SK-N-SH (cell line): Measurements from ENCODE around the gene GSTT2. TPM values are rescaled to one million over a fixed set of nuclear protein-coding genes. Genes with fewer than 3 reads are reported as not detected.
A peak's percentile ranks its signal among the peaks of the same experiment; 100 is the strongest.
"Not testable (repeated sequence)": the region's sequence is repeated elsewhere in the genome, so short reads cannot be mapped to it uniquely, and the experiment has no call there.

Experiments used
- CTCF ChIA-PET: fragments of 300-600, 350-600 bp; formaldehyde crosslinking; extraction: SDS; loops from one replicate; lab custom pipeline; 2021; lab: Yijun Ruan, JAX
- POLR2A ChIA-PET: fragments of 350-600 bp; sonication (Branson Sonifier 250); formaldehyde crosslinking; extraction: SDS; loops from one replicate; lab custom pipeline; 2020; ENCODE audit warnings: antibody characterized with exemption, inconsistent platforms; lab: Yijun Ruan, JAX
- DNase-seq: peaks from one replicate; pipeline ENCODE4 v3.0.0; 2012
- H2AFZ ChIP-seq: fragments of 200-600 bp; sonication (generic); 2 replicates; pipeline ENCODE4 v1.8.1; 2016; ENCODE audit warnings: antibody characterized with exemption, mild to moderate bottlenecking, low read depth
- H3F3A ChIP-seq: fragments of 200-600 bp; sonication (generic); replicated peaks from 2 replicates; pipeline ENCODE3; 2016; ENCODE audit warnings: antibody characterized with exemption, mild to moderate bottlenecking; ENCODE audit not compliant: insufficient read depth
- H3K27ac ChIP-seq, 2 experiments: fragments of 200-500 bp in 1 of 2; fragments of 200-600 bp in 1 of 2; sonication (Bioruptor generic) in 1 of 2; sonication (generic), shearing (Covaris generic) in 1 of 2; 2 replicates each; pipeline versions ENCODE4 v1.5.1 to v1.6.1; 2014 to 2016; ENCODE audit warnings: low read depth in 2 of 2, inconsistent platforms in 1 of 2, low read length in 1 of 2, mild to moderate bottlenecking in 1 of 2, mixed read lengths in 1 of 2
- H3K27me3 ChIP-seq: fragments of 200-600 bp; sonication (generic), shearing (Covaris generic); 2 replicates; pipeline ENCODE4 v1.6.1; 2016; ENCODE audit warnings: mixed run types; ENCODE audit not compliant: insufficient read depth
- H3K36me3 ChIP-seq, 2 experiments: fragments of 200-500 bp in 1 of 2; fragments of 200-600 bp in 1 of 2; sonication (Bioruptor generic) in 1 of 2; sonication (generic) in 1 of 2; replicated peaks in 1 of 2; 2 replicates each; pipeline versions ENCODE3 to v1.5.1; 2014 to 2016; ENCODE audit warnings: low read length in 1 of 2, mild to moderate bottlenecking in 1 of 2; ENCODE audit not compliant: insufficient read depth in 2 of 2, control insufficient read depth in 1 of 2
- H3K4me1 ChIP-seq, 2 experiments: fragments of 200-500 bp in 1 of 2; fragments of 200-600 bp in 1 of 2; sonication (Bioruptor generic) in 1 of 2; sonication (generic), shearing (Covaris generic) in 1 of 2; 2 replicates each; pipeline versions ENCODE4 v1.5.1 to v1.6.1; 2014 to 2016; ENCODE audit warnings: low read depth in 1 of 2, low read length in 1 of 2, mixed run types in 1 of 2; ENCODE audit not compliant: insufficient read depth in 2 of 2, control insufficient read depth in 1 of 2
- H3K4me2 ChIP-seq: fragments of 200-600 bp; sonication (generic), shearing (Covaris generic); 2 replicates; pipeline ENCODE4 v1.6.1; 2017; ENCODE audit warnings: mixed run types
- H3K4me3 ChIP-seq, 2 experiments: fragments of 200-500 bp in 1 of 2; fragments of 200-600 bp in 1 of 2; sonication (Bioruptor generic) in 1 of 2; sonication (generic), shearing (Covaris generic) in 1 of 2; 2 replicates each; pipeline versions ENCODE4 v1.5.1 to v1.8.1; 2014 to 2016; ENCODE audit warnings: low read depth in 2 of 2, inconsistent platforms in 1 of 2, low read length in 1 of 2, mild to moderate bottlenecking in 1 of 2, mixed read lengths in 1 of 2, moderate library complexity in 1 of 2
- H3K79me2 ChIP-seq: fragments of 200-600 bp; sonication (generic); 2 replicates; pipeline ENCODE4 v1.8.1; 2017; ENCODE audit warnings: mild to moderate bottlenecking; ENCODE audit not compliant: insufficient read depth
- H3K9ac ChIP-seq: fragments of 200-600 bp; sonication (generic); 2 replicates; pipeline ENCODE4 v1.6.1; 2017; ENCODE audit warnings: mixed run types
- H3K9me2 ChIP-seq: fragments of 200-600 bp; sonication (generic); 2 replicates; pipeline ENCODE4 v1.6.1; 2017; ENCODE audit warnings: mixed run types
- H3K9me3 ChIP-seq: fragments of 200-600 bp; sonication (generic); 2 replicates; pipeline ENCODE4 v1.6.1; 2017; ENCODE audit warnings: mixed run types, mild to moderate bottlenecking, moderate library complexity
- H4K20me1 ChIP-seq: fragments of 200-600 bp; sonication (generic); 2 replicates; pipeline ENCODE4 v1.6.1; 2017; ENCODE audit warnings: mild to moderate bottlenecking, mixed run types; ENCODE audit not compliant: insufficient read depth
- CHD2 ChIP-seq: fragments of 150-350 bp; IDR thresholded peaks from 2 replicates; pipeline ENCODE4 v1.6.1; 2018; ENCODE audit warnings: low read length; ENCODE audit not compliant: partially characterized antibody
- CTCF ChIP-seq: fragments of 200-600 bp; sonication (generic); IDR thresholded peaks from 2 replicates; pipeline ENCODE4 v1.6.1; 2017; ENCODE audit warnings: antibody characterized with exemption, mild to moderate bottlenecking, moderate library complexity
- EP300 ChIP-seq, 2 experiments: IDR thresholded peaks; 2 replicates each; pipeline versions ENCODE4 v1.4.0 to v1.6.1; 2012; ENCODE audit warnings: borderline replicate concordance in 1 of 2, low read depth in 1 of 2, low read length in 1 of 2
- FOXJ3 ChIP-seq: sonication (generic); formaldehyde crosslinking; IDR thresholded peaks from 2 replicates; pipeline ENCODE4 v1.5.1; 2020; ENCODE audit warnings: mild to moderate bottlenecking, missing genetic modification reagents
- GABPA ChIP-seq: IDR thresholded peaks from 2 replicates; pipeline ENCODE4 v1.4.0; 2012; ENCODE audit warnings: low read depth, mild to moderate bottlenecking
- MAX ChIP-seq: IDR thresholded peaks from 2 replicates; pipeline ENCODE4 v1.4.0; 2012; ENCODE audit warnings: low read depth
- MEF2A ChIP-seq: IDR thresholded peaks from 2 replicates; pipeline ENCODE4 v1.4.0; 2012; ENCODE audit warnings: low read depth, borderline replicate concordance
- POLR2AphosphoS5 ChIP-seq: IDR thresholded peaks from 2 replicates; pipeline ENCODE4 v1.6.1; 2012; ENCODE audit warnings: low read depth, low read length
- RAD21 ChIP-seq: IDR thresholded peaks from 2 replicates; pipeline ENCODE4 v1.6.1; 2012; ENCODE audit warnings: mild to moderate bottlenecking, low read length
- RXRA ChIP-seq: IDR thresholded peaks from 2 replicates; pipeline ENCODE4 v1.4.0; 2012; ENCODE audit warnings: low read depth, mild to moderate bottlenecking, borderline replicate concordance
- SMC3 ChIP-seq: IDR thresholded peaks from 2 replicates; pipeline ENCODE4 v1.6.1; 2012; ENCODE audit warnings: low read depth, low read length, improper control_type of control experiment
- ZBTB33 ChIP-seq: IDR thresholded peaks from 2 replicates; pipeline ENCODE4 v1.4.0; 2012; ENCODE audit warnings: low read depth, borderline replicate concordance
- WGBS: methylation state at CpG from one replicate; pipeline ENCODE4 v1.1.6; 2017; ENCODE audit warnings: low lambda C conversion rate; 5-methylcytosine and 5-hydroxymethylcytosine counted together
- polyA plus RNA-seq, 3 experiments: library from polyadenylated mRNA; depleted of rRNA; stranded (reverse); fragments of >200 nt; gene quantifications; 2 replicates each; pipeline ENCODE4 v1.2.3, GENCODE V29; 2012

The GSTT2 gene
- polyA plus RNA-seq, 1 of the 3 experiments (the other 2 are of a cell fraction), result 3.7 TPM

GRCh38 chr22:23984430-23984829 is 4.5 kb downstream of the GSTT2 start:
- Histone ChIP-seq H3K79me2 (no peaks in the 10 kb centered on the region), H3K36me3 (no peaks in the 10 kb centered on the region), H3K4me2 (no peak overlapping the region), H3K4me1 (no peaks in the 10 kb centered on the region; a peak in 1 of 4 replicates), H3K27me3 (no peaks in the 10 kb centered on the region), H3K4me3 (no peak overlapping the region), H3K9ac (no peak overlapping the region), H3K27ac (no peak overlapping the region), H2AFZ (no peak overlapping the region), H4K20me1 (no peaks in the 10 kb centered on the region), H3F3A (no peaks in the 10 kb centered on the region), H3K9me2 (no peaks in the 10 kb centered on the region), H3K9me3 (no peaks in the 10 kb centered on the region)
- peak; percentile 52 for DNase-seq
- CTCF ChIA-PET, result interaction anchor here (0.6 to 0.8 kb wide), 2 partner anchors 91 to 195 kb away, joined by 3 to 4 read pairs; no protein-coding TSS in a partner anchor
- WGBS, result 37% methylated on average over 6 of the region's 6 CpGs
- TF ChIP-seq EP300 (IDR thresholded peaks at IDR 0.05; ENCODE audit: borderline replicate concordance in 1 of 2, low read depth in 1 of 2, low read length in 1 of 2) (no peak), GABPA (no peak), MAX (peak; percentile 24; the same call in 1 of the 2 replicates), FOXJ3 (no peak), CTCF (peak; percentile 65), RAD21 (peak; percentile 81), SMC3 (peak; percentile 60), CHD2 (no peak), POLR2AphosphoS5 (no peak), MEF2A (no peak), ZBTB33 (no peak), RXRA (no peak)
- POLR2A ChIA-PET, result no interaction called here

GRCh38 chr22:23986089-23986488 is 6.2 kb downstream of the GSTT2 start:
- 94% methylated on average over 8 of the region's 8 CpGs for WGBS

GRCh38 chr22:23986538-23987178 is 6.7 kb downstream of the GSTT2 start:
- CTCF ChIA-PET, POLR2A ChIA-PET: not testable (repeated sequence)
- 86% methylated on average over 4 of the region's 4 CpGs for WGBS

More at GRCh38 chr22:23986089-23986488, 6.2 kb downstream of the GSTT2 start:
- POLR2A ChIA-PET, H2AFZ ChIP-seq, H3K4me1 ChIP-seq, CTCF ChIA-PET, DNase-seq, H3K4me2 ChIP-seq, H3K9ac ChIP-seq, H3K27me3 ChIP-seq, H3K79me2 ChIP-seq, H3K27ac ChIP-seq, H4K20me1 ChIP-seq, H3F3A ChIP-seq, H3K9me3 ChIP-seq, H3K4me3 ChIP-seq, H3K36me3 ChIP-seq, H3K9me2 ChIP-seq: not testable (repeated sequence)

GRCh38 chr22:23989583-23990244 is 9.8 kb downstream of the GSTT2 start:
- H3K4me1 ChIP-seq, H3K36me3 ChIP-seq, H3K27ac ChIP-seq, H3K9me3 ChIP-seq, H3K4me2 ChIP-seq, POLR2A ChIA-PET, H3K9me2 ChIP-seq, H3K79me2 ChIP-seq, H3K27me3 ChIP-seq, H2AFZ ChIP-seq, DNase-seq, H3K4me3 ChIP-seq, H4K20me1 ChIP-seq, CTCF ChIA-PET, H3F3A ChIP-seq, H3K9ac ChIP-seq: not testable (repeated sequence)
- WGBS, result 72% methylated on average over 2 of the region's 3 CpGs

More at GRCh38 chr22:23986538-23987178, 6.7 kb downstream of the GSTT2 start:
- H3K36me3 ChIP-seq, H3K4me1 ChIP-seq, DNase-seq, H3F3A ChIP-seq, H3K27ac ChIP-seq, H3K9me3 ChIP-seq, H3K9me2 ChIP-seq, H3K4me3 ChIP-seq, H2AFZ ChIP-seq, H4K20me1 ChIP-seq, H3K4me2 ChIP-seq, H3K9ac ChIP-seq, H3K27me3 ChIP-seq, H3K79me2 ChIP-seq: not testable (repeated sequence)
